Testis (tissue), 2 donors: ENCODE data around the gene SLC6A2.

Source experiments
- POLR2A ChIP-seq: fragments of 450-650 bp; IDR thresholded peaks from one replicate; pipeline ENCODE4 v1.6.1; 2017; ENCODE audit warnings: antibody characterized with exemption, mild to moderate bottlenecking, moderate library complexity
- TF ChIP-seq, protein P1 (sequence below), 3 experiments: fragments of 450-650 bp in 2 of 3; fragments of 200-600 bp in 1 of 3; sonication (generic) in 1 of 3; IDR thresholded peaks; one replicate each; pipeline ENCODE4 v1.5.1; 2016 to 2019; ENCODE audit warnings: antibody characterized with exemption in 3 of 3, mild to moderate bottlenecking in 2 of 3, moderate library complexity in 1 of 3

DNA sequence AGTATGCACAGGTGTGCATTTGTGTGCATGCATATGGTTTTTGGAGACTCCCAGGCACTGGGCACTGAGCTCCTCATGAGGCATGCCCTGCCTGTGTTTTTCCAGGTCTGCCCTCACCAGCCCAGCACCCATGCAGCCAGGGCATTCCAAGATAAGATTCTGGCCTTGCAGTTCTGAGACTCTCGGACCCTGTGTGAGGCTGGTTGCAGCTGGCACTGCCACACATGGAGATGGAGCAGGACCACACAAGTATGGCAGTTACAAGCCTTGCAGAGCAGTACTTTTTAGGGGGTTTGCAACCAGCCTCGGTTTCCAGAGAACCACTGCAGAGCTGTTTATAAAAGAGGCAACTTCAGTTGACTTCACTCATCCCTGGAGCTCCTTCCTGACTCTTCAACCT is 10.2 kb downstream of the SLC6A2 start:
- TF ChIP-seq, protein P1, sequence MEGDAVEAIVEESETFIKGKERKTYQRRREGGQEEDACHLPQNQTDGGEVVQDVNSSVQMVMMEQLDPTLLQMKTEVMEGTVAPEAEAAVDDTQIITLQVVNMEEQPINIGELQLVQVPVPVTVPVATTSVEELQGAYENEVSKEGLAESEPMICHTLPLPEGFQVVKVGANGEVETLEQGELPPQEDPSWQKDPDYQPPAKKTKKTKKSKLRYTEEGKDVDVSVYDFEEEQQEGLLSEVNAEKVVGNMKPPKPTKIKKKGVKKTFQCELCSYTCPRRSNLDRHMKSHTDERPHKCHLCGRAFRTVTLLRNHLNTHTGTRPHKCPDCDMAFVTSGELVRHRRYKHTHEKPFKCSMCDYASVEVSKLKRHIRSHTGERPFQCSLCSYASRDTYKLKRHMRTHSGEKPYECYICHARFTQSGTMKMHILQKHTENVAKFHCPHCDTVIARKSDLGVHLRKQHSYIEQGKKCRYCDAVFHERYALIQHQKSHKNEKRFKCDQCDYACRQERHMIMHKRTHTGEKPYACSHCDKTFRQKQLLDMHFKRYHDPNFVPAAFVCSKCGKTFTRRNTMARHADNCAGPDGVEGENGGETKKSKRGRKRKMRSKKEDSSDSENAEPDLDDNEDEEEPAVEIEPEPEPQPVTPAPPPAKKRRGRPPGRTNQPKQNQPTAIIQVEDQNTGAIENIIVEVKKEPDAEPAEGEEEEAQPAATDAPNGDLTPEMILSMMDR (IDR thresholded peaks at IDR 0.05): no peak
- no peak for TF ChIP-seq POLR2A
